OCI-LY7 (cell line): Measurements from ENCODE around the gene C1QL2. TPM values are rescaled to one million over a fixed set of nuclear protein-coding genes. Genes with fewer than 3 reads are reported as not detected.

Experiments
- BruUV-seq: library from RNA; stranded (reverse); fragments of 400-500 nt; replicated peaks from 2 replicates; lab custom pipeline; 2021; lab: Mats Ljungman, UMichigan
- CTCF ChIA-PET: fragments of 300-600 bp; sonication (Branson Sonifier 250); formaldehyde crosslinking; loops from one replicate; lab custom pipeline; 2022; ENCODE audit warnings: antibody characterized with exemption; ENCODE audit not compliant: unreplicated experiment; lab: Charles Lee
- POLR2A ChIA-PET: fragments of 300-600 bp; sonication (Branson Sonifier 250); formaldehyde crosslinking; loops from one replicate; lab custom pipeline; 2022; ENCODE audit warnings: antibody characterized with exemption; lab: Charles Lee
- DNase-seq: peaks from one replicate; pipeline ENCODE4 v3.0.0-alpha.2; 2015; ENCODE audit warnings: low spot score
- H2AFZ ChIP-seq: fragments of 200-600 bp; sonication (generic), shearing (Covaris generic); 2 replicates; pipeline ENCODE4 v1.6.1; 2014; ENCODE audit warnings: mild to moderate bottlenecking, antibody characterized with exemption, low read length, moderate library complexity
- H3K27ac ChIP-seq: fragments of 200-600 bp; sonication (generic); 2 replicates; pipeline ENCODE4 v1.5.1; 2014; ENCODE audit warnings: mixed run types, low read depth, mild to moderate bottlenecking, moderate library complexity, low read length, inconsistent platforms; ENCODE audit not compliant: poor library complexity, severe bottlenecking
- H3K36me3 ChIP-seq: fragments of 200-600 bp; sonication (generic); 2 replicates; pipeline ENCODE4 v1.6.1; 2014; ENCODE audit warnings: mild to moderate bottlenecking, antibody characterized with exemption, low read length, moderate library complexity, mixed read lengths; ENCODE audit not compliant: insufficient read depth
- H3K4me1 ChIP-seq: fragments of 200-600 bp; sonication (generic); 2 replicates; pipeline ENCODE4 v1.5.1; 2014; ENCODE audit warnings: mild to moderate bottlenecking, low read length; ENCODE audit not compliant: insufficient read depth, poor library complexity, severe bottlenecking
- H3K4me2 ChIP-seq: fragments of 200-600 bp; sonication (generic); 2 replicates; pipeline ENCODE4 v1.6.1; 2014; ENCODE audit warnings: mild to moderate bottlenecking, low read length
- H3K4me3 ChIP-seq: fragments of 200-600 bp; sonication (generic); 2 replicates; pipeline ENCODE4 v1.5.1; 2014; ENCODE audit warnings: mild to moderate bottlenecking, low read depth, low read length; ENCODE audit not compliant: poor library complexity, severe bottlenecking
- H3K79me2 ChIP-seq: fragments of 200-600 bp; sonication (generic); 2 replicates; pipeline ENCODE4 v1.6.1; 2016; ENCODE audit warnings: low read depth, mild to moderate bottlenecking, low read length, moderate library complexity, mixed read lengths; ENCODE audit not compliant: insufficient read depth
- H3K9me2 ChIP-seq: fragments of 200-600 bp; sonication (generic); 2 replicates; pipeline ENCODE4 v1.6.1; 2016; ENCODE audit warnings: mild to moderate bottlenecking, low read length, mixed read lengths; ENCODE audit not compliant: insufficient read depth
- H3K9me3 ChIP-seq: fragments of 200-600 bp; sonication (generic); 2 replicates; pipeline ENCODE4 v1.6.1; 2014; ENCODE audit warnings: mild to moderate bottlenecking, mixed run types, low read length, mixed read lengths
- H4K20me1 ChIP-seq: fragments of 200-600 bp; sonication (generic); 2 replicates; pipeline ENCODE4 v1.6.1; 2014; ENCODE audit warnings: mild to moderate bottlenecking, antibody characterized with exemption, low read length, moderate library complexity, mixed read lengths; ENCODE audit not compliant: insufficient read depth
- EZH2phosphoT487 ChIP-seq: fragments of 200-600 bp; sonication (generic); IDR thresholded peaks from 2 replicates; pipeline ENCODE4 v1.6.1; 2018; ENCODE audit warnings: low read depth, borderline replicate concordance, mild to moderate bottlenecking, mixed run types, antibody characterized with exemption, low read length, moderate library complexity, mixed read lengths
- intact Hi-C: fragments of 100-400 bp; cut with micrococcal nuclease; formaldehyde crosslinking; loops from one replicate; pipeline ENCODE4 v1.10.0; 2022; ENCODE audit not compliant: unreplicated experiment
- total RNA-seq, 2 experiments: library from RNA; depleted of rRNA in 1 of 2; stranded (reverse); fragments of >200 nt in 1 of 2; shearing (Covaris generic) in 1 of 2; gene quantifications; 2 replicates each; pipeline ENCODE4 v1.2.3, GENCODE V29; 2014 to 2022
- TF ChIP-seq, protein P1 (sequence below): fragments of 200-600 bp; sonication (generic); conservative IDR thresholded peaks from 2 replicates; pipeline ENCODE4 v1.5.1; 2014; ENCODE audit warnings: mild to moderate bottlenecking, antibody characterized with exemption, low read length, moderate library complexity, mixed read lengths

Gene C1QL2
- total RNA-seq, 2 experiments from 2014 or later, result not detected

- CTCF ChIA-PET, result no interaction called here
- H3K36me3 ChIP-seq, result no peaks in the 10 kb centered on the region
- H3K4me3 ChIP-seq, result no peak overlapping the region
- no peaks in the 10 kb centered on the region for H3K9me2 ChIP-seq
- POLR2A ChIA-PET, result no interaction called here
- BruUV-seq, result no TSS peak
- H3K27ac ChIP-seq, result no peak overlapping the region
- intact Hi-C loops, result no loop called here
- H2AFZ ChIP-seq, result no peak overlapping the region
- TF ChIP-seq EZH2phosphoT487, result no peak
- H3K4me1 ChIP-seq, result peaks cover 9% of the 10 kb centered on the region
- DNase-seq, result no peak
- H3K4me2 ChIP-seq, result no peak overlapping the region
- H3K9me3 ChIP-seq, result no peaks in the 10 kb centered on the region
- no peaks in the 10 kb centered on the region for H3K79me2 ChIP-seq
- H4K20me1 ChIP-seq, result no peaks in the 10 kb centered on the region
Observed at GRCh38 chr2:119201815-119202214, 43.3 kb upstream of the C1QL2 start.

DNA sequence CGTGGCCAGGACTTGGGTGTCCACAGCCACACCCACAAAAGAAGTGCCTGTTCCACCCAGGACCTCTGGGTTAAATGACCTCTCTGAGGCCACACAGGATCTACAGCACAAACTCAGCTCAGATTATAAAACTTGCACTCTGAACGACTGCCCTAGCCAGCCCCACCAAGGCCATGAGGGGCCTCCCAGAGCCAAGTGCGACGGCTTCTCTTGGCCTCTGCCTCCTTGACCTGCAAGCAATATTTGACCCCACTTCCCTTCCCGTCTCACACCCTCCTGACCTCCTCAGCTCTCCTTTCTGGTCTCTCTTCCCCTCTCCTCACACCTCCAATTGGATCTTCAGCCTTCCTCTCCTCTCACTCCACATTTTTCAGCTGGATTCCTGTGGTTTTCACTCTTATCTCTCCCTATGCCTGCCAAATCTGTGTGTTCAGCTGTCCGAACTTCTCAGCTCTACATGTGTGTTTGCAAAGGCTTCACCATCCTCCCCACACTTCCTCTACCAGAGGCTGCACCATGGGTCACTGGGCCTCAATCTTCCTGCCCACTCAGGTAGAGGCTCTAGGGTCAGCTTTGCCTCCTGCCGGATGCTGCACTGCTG is 39.8 kb upstream of the C1QL2 start:
- BruUV-seq, result no TSS peak
- H3K36me3 ChIP-seq, result no peaks in the 10 kb centered on the region
- H4K20me1 ChIP-seq, result no peaks in the 10 kb centered on the region
- intact Hi-C loops, result no loop called here
- H2AFZ ChIP-seq, result no peak overlapping the region
- no peak overlapping the region for H3K27ac ChIP-seq
- no peak for TF ChIP-seq EZH2phosphoT487
- TF ChIP-seq, protein P1, sequence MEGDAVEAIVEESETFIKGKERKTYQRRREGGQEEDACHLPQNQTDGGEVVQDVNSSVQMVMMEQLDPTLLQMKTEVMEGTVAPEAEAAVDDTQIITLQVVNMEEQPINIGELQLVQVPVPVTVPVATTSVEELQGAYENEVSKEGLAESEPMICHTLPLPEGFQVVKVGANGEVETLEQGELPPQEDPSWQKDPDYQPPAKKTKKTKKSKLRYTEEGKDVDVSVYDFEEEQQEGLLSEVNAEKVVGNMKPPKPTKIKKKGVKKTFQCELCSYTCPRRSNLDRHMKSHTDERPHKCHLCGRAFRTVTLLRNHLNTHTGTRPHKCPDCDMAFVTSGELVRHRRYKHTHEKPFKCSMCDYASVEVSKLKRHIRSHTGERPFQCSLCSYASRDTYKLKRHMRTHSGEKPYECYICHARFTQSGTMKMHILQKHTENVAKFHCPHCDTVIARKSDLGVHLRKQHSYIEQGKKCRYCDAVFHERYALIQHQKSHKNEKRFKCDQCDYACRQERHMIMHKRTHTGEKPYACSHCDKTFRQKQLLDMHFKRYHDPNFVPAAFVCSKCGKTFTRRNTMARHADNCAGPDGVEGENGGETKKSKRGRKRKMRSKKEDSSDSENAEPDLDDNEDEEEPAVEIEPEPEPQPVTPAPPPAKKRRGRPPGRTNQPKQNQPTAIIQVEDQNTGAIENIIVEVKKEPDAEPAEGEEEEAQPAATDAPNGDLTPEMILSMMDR, result no peak
- H3K4me3 ChIP-seq, result no peak overlapping the region
- H3K4me1 ChIP-seq, result peaks cover 9% of the 10 kb centered on the region
- H3K9me3 ChIP-seq, result no peaks in the 10 kb centered on the region
- no peak overlapping the region for H3K4me2 ChIP-seq
- ChIA-PET CTCF (no interaction called here), POLR2A (interaction anchor here (0.6 kb wide), 1 partner anchor 210 kb away, joined by 3 read pairs; no protein-coding TSS in a partner anchor)
- no peaks in the 10 kb centered on the region for H3K79me2 ChIP-seq
- no peaks in the 10 kb centered on the region for H3K9me2 ChIP-seq
- DNase-seq, result no peak

GRCh38 chr2:119197529-119198239 is 39.1 kb upstream of the C1QL2 start:
- Histone ChIP-seq H2AFZ (no peak overlapping the region), H3K9me2 (no peaks in the 10 kb centered on the region), H3K4me3 (no peak overlapping the region), H3K27ac (no peak overlapping the region), H3K4me2 (no peak overlapping the region), H4K20me1 (no peaks in the 10 kb centered on the region), H3K9me3 (no peaks in the 10 kb centered on the region), H3K79me2 (no peaks in the 10 kb centered on the region), H3K36me3 (no peaks in the 10 kb centered on the region), H3K4me1 (peaks cover 3% of the 10 kb centered on the region)
- intact Hi-C loops, result no loop called here
- ChIA-PET POLR2A (no interaction called here), CTCF (interaction anchor here (0.7 kb wide), 1 partner anchor 116 kb away, joined by 3 read pairs; no protein-coding TSS in a partner anchor)
- no peak for DNase-seq
- no peak for TF ChIP-seq EZH2phosphoT487
- TF ChIP-seq, protein P1, result no peak
- no TSS peak for BruUV-seq
